Large intestine (tissue), 3 donors: ENCODE results near the gene SLC5A11. TPM values are rescaled to one million over a fixed set of nuclear protein-coding genes. Genes with fewer than 3 reads are reported as not detected.

Experiments
- DNase-seq, 2 donors: peaks; one replicate each; pipeline versions ENCODE4 v3.0.0 to v3.0.0-alpha.2; 2013
- H3K27ac ChIP-seq: one replicate; pipeline ENCODE4 v1.5.1; 2013; ENCODE audit warnings: low read length
- H3K27me3 ChIP-seq: 2 replicates; pipeline ENCODE4 v1.6.1; 2013; ENCODE audit warnings: low read length; ENCODE audit not compliant: control insufficient read depth, insufficient read depth
- H3K36me3 ChIP-seq: 2 replicates; pipeline ENCODE4 v1.6.1; 2013; ENCODE audit warnings: low read length; ENCODE audit not compliant: control insufficient read depth, insufficient read depth
- H3K4me1 ChIP-seq: one replicate; pipeline ENCODE4 v1.6.1; 2013; ENCODE audit warnings: low read length; ENCODE audit not compliant: control insufficient read depth, insufficient read depth
- H3K4me3 ChIP-seq: one replicate; pipeline ENCODE4 v1.5.1; 2013; ENCODE audit warnings: low read length
- H3K9me3 ChIP-seq: one replicate; pipeline ENCODE4 v1.6.1; 2013; ENCODE audit warnings: mild to moderate bottlenecking, low read depth, low read length, moderate library complexity; ENCODE audit not compliant: control insufficient read depth
- WGBS: methylation state at CpG from one replicate; pipeline ENCODE4 v1.1.5; 2013; ENCODE audit warnings: low lambda C conversion rate; ENCODE audit not compliant: insufficient coverage; 5-methylcytosine and 5-hydroxymethylcytosine counted together
- polyA plus RNA-seq: library from polyadenylated mRNA; unstranded; fragments of 120-200 nt; gene quantifications from one replicate; pipeline ENCODE4 v1.2.1, GENCODE V29; 2013

SLC5A11 gene
- polyA plus RNA-seq, 1 donor: 10.0 TPM

GRCh38 chr16:24819462-24820040 is 26.2 kb upstream of the SLC5A11 start:
- H3K36me3 ChIP-seq: peaks cover 89% of the 10 kb centered on the region
- no peak overlapping the region for H3K4me3 ChIP-seq
- no peaks in the 10 kb centered on the region for H3K27me3 ChIP-seq
- WGBS: no CpG with 5 or more reads among the region's 2 CpGs
- no peaks in the 10 kb centered on the region for H3K4me1 ChIP-seq
- no peaks in the 10 kb centered on the region for H3K9me3 ChIP-seq
- DNase-seq: no peak
- H3K27ac ChIP-seq: no peak overlapping the region

GRCh38 chr16:24820522-24820921 is 25.2 kb upstream of the SLC5A11 start:
- H3K36me3 ChIP-seq: peaks cover 81% of the 10 kb centered on the region
- no peak for DNase-seq
- WGBS: no CpG with 5 or more reads among the region's 1 CpG
- H3K27ac ChIP-seq: no peak overlapping the region
- no peaks in the 10 kb centered on the region for H3K27me3 ChIP-seq
- no peaks in the 10 kb centered on the region for H3K4me1 ChIP-seq
- no peaks in the 10 kb centered on the region for H3K9me3 ChIP-seq
- H3K4me3 ChIP-seq: no peak overlapping the region

- no peak for DNase-seq
- 100% methylated on average over 1 of the region's 9 CpGs for WGBS
Observed at GRCh38 chr16:24821129-24821528, 24.6 kb upstream of the SLC5A11 start.

GRCh38 chr16:24822542-24822941 is 23.2 kb upstream of the SLC5A11 start:
- H3K27me3 ChIP-seq: no peaks in the 10 kb centered on the region
- no peaks in the 10 kb centered on the region for H3K9me3 ChIP-seq
- no CpG with 5 or more reads among the region's 10 CpGs for WGBS
- peaks cover 85% of the 10 kb centered on the region for H3K36me3 ChIP-seq
- H3K27ac ChIP-seq: no peak overlapping the region
- H3K4me1 ChIP-seq: no peaks in the 10 kb centered on the region
- H3K4me3 ChIP-seq: no peak overlapping the region
- DNase-seq: no peak

More at GRCh38 chr16:24821129-24821528, 24.6 kb upstream of the SLC5A11 start:
- Histone ChIP-seq H3K27me3 (no peaks in the 10 kb centered on the region), H3K4me1 (no peaks in the 10 kb centered on the region), H3K36me3 (peaks cover 82% of the 10 kb centered on the region), H3K4me3 (no peak overlapping the region), H3K9me3 (no peaks in the 10 kb centered on the region), H3K27ac (no peak overlapping the region)

DNA sequence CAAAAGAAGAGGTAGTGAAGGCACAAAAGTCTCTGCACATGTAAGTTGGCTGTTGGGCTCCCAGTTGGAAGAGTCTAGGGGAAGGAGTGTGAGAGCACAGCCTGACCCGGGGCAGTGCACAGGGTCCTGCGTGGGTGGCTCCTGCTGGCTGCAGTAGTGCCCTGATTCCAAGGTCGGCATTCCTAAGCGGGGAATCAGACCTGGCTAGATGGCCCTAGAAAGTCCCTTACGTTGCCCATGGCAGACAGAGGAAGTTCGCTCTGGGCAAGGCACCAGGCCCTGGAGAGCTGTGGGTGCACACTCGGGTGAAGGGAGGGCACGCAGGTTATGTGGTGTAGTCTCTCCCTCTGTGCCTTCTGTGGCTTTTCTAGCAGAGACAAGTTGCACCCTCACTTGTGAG is 22.8 kb upstream of the SLC5A11 start:
- H3K9me3 ChIP-seq: no peaks in the 10 kb centered on the region
- no CpG with 5 or more reads among the region's 8 CpGs for WGBS
- H3K36me3 ChIP-seq: peaks cover 85% of the 10 kb centered on the region
- H3K27me3 ChIP-seq: no peaks in the 10 kb centered on the region
- DNase-seq: no peak
- no peak overlapping the region for H3K4me3 ChIP-seq
- no peaks in the 10 kb centered on the region for H3K4me1 ChIP-seq
- no peak overlapping the region for H3K27ac ChIP-seq

GRCh38 chr16:24825696-24826095 is 20.1 kb upstream of the SLC5A11 start:
- DNase-seq: no peak
- 100% methylated on average over 1 of the region's 10 CpGs for WGBS
- Histone ChIP-seq H3K36me3 (peaks cover 66% of the 10 kb centered on the region), H3K9me3 (no peaks in the 10 kb centered on the region), H3K4me1 (no peaks in the 10 kb centered on the region), H3K27me3 (no peaks in the 10 kb centered on the region), H3K27ac (no peak overlapping the region), H3K4me3 (no peak overlapping the region)

DNA sequence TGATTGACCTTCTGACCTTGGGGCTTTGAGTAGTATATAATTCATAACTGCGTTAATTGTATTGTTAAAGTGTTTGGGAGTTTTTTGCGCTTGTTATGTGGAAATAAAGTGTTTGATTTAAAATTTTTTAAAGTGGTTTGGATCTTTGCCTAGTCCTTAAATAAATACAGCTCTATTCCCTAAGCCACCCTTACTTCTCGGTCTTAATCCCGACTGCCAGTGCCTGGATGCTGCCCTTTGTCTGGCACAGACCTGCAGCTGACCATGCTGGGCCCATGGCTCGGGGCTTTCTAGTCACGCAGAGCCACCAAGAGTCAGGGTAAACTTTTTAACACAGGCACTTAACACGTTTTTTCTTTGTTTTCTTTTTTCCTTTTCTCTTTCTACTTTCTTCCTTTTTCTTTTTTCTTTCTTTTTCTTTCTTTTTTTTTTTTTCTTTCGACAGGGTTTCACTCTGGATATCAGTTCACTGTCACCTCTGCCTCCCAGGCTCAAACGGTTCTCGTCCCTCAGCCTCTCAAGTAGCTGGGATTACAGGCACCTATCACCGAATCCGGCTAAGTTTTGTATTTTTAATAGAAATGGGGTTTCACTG is 19.6 kb upstream of the SLC5A11 start:
- Histone ChIP-seq H3K36me3 (peaks cover 61% of the 10 kb centered on the region), H3K4me3 (no peak overlapping the region), H3K27me3 (no peaks in the 10 kb centered on the region), H3K9me3 (no peaks in the 10 kb centered on the region), H3K4me1 (no peaks in the 10 kb centered on the region), H3K27ac (no peak overlapping the region)
- WGBS: 88% methylated on average over 5 of the region's 12 CpGs
- no peak for DNase-seq

GRCh38 chr16:24826817-24827566 is 18.8 kb upstream of the SLC5A11 start:
- no peak overlapping the region for H3K27ac ChIP-seq
- H3K4me3 ChIP-seq: no peak overlapping the region
- WGBS: no CpG with 5 or more reads among the region's 9 CpGs
- peaks cover 53% of the 10 kb centered on the region for H3K36me3 ChIP-seq
- no peak for DNase-seq
- no peaks in the 10 kb centered on the region for H3K4me1 ChIP-seq
- H3K9me3 ChIP-seq: no peaks in the 10 kb centered on the region
- no peaks in the 10 kb centered on the region for H3K27me3 ChIP-seq

DNA sequence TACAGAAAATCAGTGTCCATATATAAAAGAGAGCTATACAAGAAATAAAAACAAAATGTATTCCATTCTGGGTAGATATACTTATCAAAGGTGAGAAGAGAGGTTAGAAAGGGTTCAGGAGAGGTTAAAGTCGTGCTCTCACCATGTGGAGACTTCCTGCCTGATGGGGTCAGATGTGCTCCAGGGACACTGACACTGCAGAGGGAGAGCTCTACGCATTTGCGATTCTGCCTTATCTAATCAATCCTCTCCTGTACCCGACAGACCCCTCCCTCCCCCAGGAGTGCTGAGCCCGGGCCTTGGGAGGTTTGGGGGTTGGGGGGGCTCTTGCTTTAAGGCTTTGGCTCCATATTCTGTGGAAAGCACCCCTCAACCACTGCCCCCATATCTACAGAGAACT is 16.6 kb upstream of the SLC5A11 start:
- no CpG with 5 or more reads among the region's 5 CpGs for WGBS
- Histone ChIP-seq H3K36me3 (peaks cover 33% of the 10 kb centered on the region), H3K27me3 (no peaks in the 10 kb centered on the region), H3K27ac (no peak overlapping the region), H3K4me1 (no peaks in the 10 kb centered on the region), H3K4me3 (no peak overlapping the region), H3K9me3 (no peaks in the 10 kb centered on the region)
- no peak for DNase-seq

GRCh38 chr16:24833352-24833751 is 12.4 kb upstream of the SLC5A11 start:
- peaks cover 2% of the 10 kb centered on the region for H3K4me1 ChIP-seq
- H3K27me3 ChIP-seq: no peaks in the 10 kb centered on the region
- no peaks in the 10 kb centered on the region for H3K9me3 ChIP-seq
- 91% methylated on average over 5 of the region's 6 CpGs for WGBS
- peaks cover 5% of the 10 kb centered on the region for H3K36me3 ChIP-seq
- DNase-seq: no peak
- H3K4me3 ChIP-seq: no peak overlapping the region
- no peak overlapping the region for H3K27ac ChIP-seq
